SK-N-SH treated with all-trans-retinoic acid at 6 μM for 48 hours (cell line): Measurements from ENCODE around the gene MYOCD.

ENCODE experiments used
- ATAC-seq: fragments of 200-7000 bp; cut with Tn5 transposase; 3 replicates; pipeline ENCODE4 v1.9.1; 2020; ENCODE audit warnings: mild to moderate bottlenecking, moderate library complexity
- ARNTL ChIP-seq: fragments of 450-650 bp; formaldehyde crosslinking; IDR thresholded peaks from 2 replicates; pipeline ENCODE4 v1.5.0; 2020; ENCODE audit warnings: low read depth, mild to moderate bottlenecking, moderate library complexity, borderline replicate concordance
- BACH2 ChIP-seq: fragments of 250-450 bp; sonication (Bioruptor Pico); IDR thresholded peaks from 2 replicates; pipeline ENCODE4 v1.9.0; 2021; ENCODE audit warnings: mild to moderate bottlenecking, borderline replicate concordance
- CREB5 ChIP-seq: fragments of 250-450 bp; sonication (Bioruptor Pico); IDR thresholded peaks from 2 replicates; pipeline ENCODE4 v1.5.1; 2020; ENCODE audit warnings: low read depth, mild to moderate bottlenecking, moderate library complexity
- CSDC2 ChIP-seq: fragments of 250-450 bp; sonication (Bioruptor Pico); IDR thresholded peaks from 2 replicates; pipeline ENCODE4 v1.5.0; 2020; ENCODE audit warnings: mild to moderate bottlenecking, moderate library complexity
- ESRRG ChIP-seq: fragments of 250-450 bp; sonication (Bioruptor Pico); IDR thresholded peaks from 2 replicates; pipeline ENCODE4 v1.6.1; 2021; ENCODE audit warnings: mild to moderate bottlenecking
- GLIS3 ChIP-seq: fragments of 250-450 bp; sonication (Bioruptor Pico); IDR thresholded peaks from 2 replicates; pipeline ENCODE4 v1.5.0; 2020; ENCODE audit warnings: mild to moderate bottlenecking, moderate library complexity
- ISL1 ChIP-seq: fragments of 250-450 bp; sonication (Bioruptor Pico); IDR thresholded peaks from 2 replicates; pipeline ENCODE4 v2.1.2; 2022; ENCODE audit warnings: mild to moderate bottlenecking, moderate library complexity
- OSR1 ChIP-seq: fragments of 250-450 bp; sonication (Bioruptor Pico); IDR thresholded peaks from 2 replicates; pipeline ENCODE4 v1.8.0; 2022; ENCODE audit warnings: moderate library complexity, mild to moderate bottlenecking, inconsistent platforms
- POU6F1 ChIP-seq: fragments of 250-450 bp; sonication (Bioruptor Pico); IDR thresholded peaks from 2 replicates; pipeline ENCODE4 v1.8.0; 2021; ENCODE audit warnings: low read depth, mild to moderate bottlenecking, moderate library complexity, borderline replicate concordance
- PPARA ChIP-seq: fragments of 250-450 bp; sonication (Bioruptor Pico); IDR thresholded peaks from 2 replicates; pipeline ENCODE4 v1.5.0; 2020; ENCODE audit warnings: mild to moderate bottlenecking, borderline replicate concordance
- RARB ChIP-seq: fragments of 250-450 bp; sonication (Bioruptor Pico); IDR thresholded peaks from 2 replicates; pipeline ENCODE4 v1.8.0; 2021; ENCODE audit warnings: mild to moderate bottlenecking, moderate library complexity
- SNAI2 ChIP-seq: fragments of 250-450 bp; sonication (Bioruptor Pico); IDR thresholded peaks from 2 replicates; pipeline ENCODE4 v1.5.0; 2020; ENCODE audit warnings: mild to moderate bottlenecking, moderate library complexity
- TCF4 ChIP-seq: fragments of 250-450 bp; sonication (Bioruptor Pico); IDR thresholded peaks from 2 replicates; pipeline ENCODE4 v1.8.0; 2021; ENCODE audit warnings: mild to moderate bottlenecking, moderate library complexity, borderline replicate concordance
- ZC3H10 ChIP-seq: fragments of 250-450 bp; sonication (Bioruptor Pico); IDR thresholded peaks from 2 replicates; pipeline ENCODE4 v1.5.1; 2021; ENCODE audit warnings: mild to moderate bottlenecking, moderate library complexity
- ZFP3 ChIP-seq: fragments of 250-450 bp; sonication (Bioruptor Pico); IDR thresholded peaks from 2 replicates; pipeline ENCODE4 v1.5.0; 2020; ENCODE audit warnings: mild to moderate bottlenecking, moderate library complexity
- ZFP30 ChIP-seq: fragments of 450-650 bp; formaldehyde crosslinking; IDR thresholded peaks from 2 replicates; pipeline ENCODE4 v1.5.0; 2022; ENCODE audit warnings: mild to moderate bottlenecking, moderate library complexity
- ZNF565 ChIP-seq: fragments of 450-650 bp; formaldehyde crosslinking; conservative IDR thresholded peaks from 2 replicates; pipeline ENCODE4 v1.5.0; 2020; ENCODE audit warnings: low read depth, mild to moderate bottlenecking, moderate library complexity
- ZNF70 ChIP-seq: fragments of 450-650 bp; formaldehyde crosslinking; IDR thresholded peaks from 2 replicates; pipeline ENCODE4 v1.5.0; 2020; ENCODE audit warnings: mild to moderate bottlenecking, moderate library complexity
- ZNF8 ChIP-seq: fragments of 450-650 bp; formaldehyde crosslinking; IDR thresholded peaks from 2 replicates; pipeline ENCODE4 v1.5.0; 2020; ENCODE audit warnings: mild to moderate bottlenecking, moderate library complexity
- TF ChIP-seq, protein P1 (sequence below): fragments of 250-450 bp; sonication (Bioruptor Pico); IDR thresholded peaks from 2 replicates; pipeline ENCODE4 v1.8.0; 2020; ENCODE audit warnings: mild to moderate bottlenecking, moderate library complexity, borderline replicate concordance
- TF ChIP-seq, protein P2 (sequence below): fragments of 250-450 bp; sonication (Bioruptor Pico); IDR thresholded peaks from 2 replicates; pipeline ENCODE4 v1.5.0; 2020; ENCODE audit warnings: mild to moderate bottlenecking, moderate library complexity
- TF ChIP-seq, protein P3 (sequence below): fragments of 250-450 bp; sonication (Bioruptor Pico); IDR thresholded peaks from 2 replicates; pipeline ENCODE4 v1.5.1; 2021; ENCODE audit warnings: mild to moderate bottlenecking, moderate library complexity

MYOCD gene

DNA sequence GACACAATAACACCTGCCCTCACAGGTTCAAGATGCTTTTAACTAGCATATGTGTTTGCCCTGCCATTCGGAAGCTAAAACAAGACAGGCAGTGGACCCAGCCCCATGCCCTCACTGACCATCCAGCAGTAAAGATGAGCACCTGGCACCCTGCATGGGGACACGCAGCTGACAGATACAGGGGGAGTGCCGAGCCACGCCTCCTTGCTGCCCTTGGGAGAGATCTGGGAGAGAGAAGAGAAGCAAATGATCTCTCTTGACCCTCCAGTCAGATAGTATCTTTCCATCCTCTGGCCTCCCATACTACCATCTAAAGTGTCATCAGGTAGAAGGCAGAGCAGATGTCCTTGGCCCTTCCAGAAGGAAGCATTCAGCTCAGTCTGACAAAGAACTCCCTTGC is 40.6 kb upstream of the MYOCD start:
- no peak for TF ChIP-seq ZNF565 (CRISPR knock-in tag)
- TF ChIP-seq ESRRG (CRISPR knock-in tag): no peak
- TF ChIP-seq ZNF8: no peak
- TF ChIP-seq RARB (CRISPR knock-in tag): no peak
- TF ChIP-seq, protein P1, sequence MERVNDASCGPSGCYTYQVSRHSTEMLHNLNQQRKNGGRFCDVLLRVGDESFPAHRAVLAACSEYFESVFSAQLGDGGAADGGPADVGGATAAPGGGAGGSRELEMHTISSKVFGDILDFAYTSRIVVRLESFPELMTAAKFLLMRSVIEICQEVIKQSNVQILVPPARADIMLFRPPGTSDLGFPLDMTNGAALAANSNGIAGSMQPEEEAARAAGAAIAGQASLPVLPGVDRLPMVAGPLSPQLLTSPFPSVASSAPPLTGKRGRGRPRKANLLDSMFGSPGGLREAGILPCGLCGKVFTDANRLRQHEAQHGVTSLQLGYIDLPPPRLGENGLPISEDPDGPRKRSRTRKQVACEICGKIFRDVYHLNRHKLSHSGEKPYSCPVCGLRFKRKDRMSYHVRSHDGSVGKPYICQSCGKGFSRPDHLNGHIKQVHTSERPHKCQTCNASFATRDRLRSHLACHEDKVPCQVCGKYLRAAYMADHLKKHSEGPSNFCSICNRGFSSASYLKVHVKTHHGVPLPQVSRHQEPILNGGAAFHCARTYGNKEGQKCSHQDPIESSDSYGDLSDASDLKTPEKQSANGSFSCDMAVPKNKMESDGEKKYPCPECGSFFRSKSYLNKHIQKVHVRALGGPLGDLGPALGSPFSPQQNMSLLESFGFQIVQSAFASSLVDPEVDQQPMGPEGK (CRISPR knock-in tag): no peak
- TF ChIP-seq ISL1 (CRISPR knock-in tag): no peak
- TF ChIP-seq SNAI2 (CRISPR knock-in tag): no peak
- no peak for TF ChIP-seq GLIS3
- TF ChIP-seq ZFP3 (CRISPR knock-in tag): no peak
- no peak for TF ChIP-seq BACH2 (CRISPR knock-in tag)
- no peak for TF ChIP-seq ZFP30 (CRISPR knock-in tag)
- no peak for TF ChIP-seq CSDC2
- TF ChIP-seq ZNF70 (CRISPR knock-in tag): no peak
- no peak for TF ChIP-seq CREB5 (CRISPR knock-in tag)
- TF ChIP-seq, protein P2, sequence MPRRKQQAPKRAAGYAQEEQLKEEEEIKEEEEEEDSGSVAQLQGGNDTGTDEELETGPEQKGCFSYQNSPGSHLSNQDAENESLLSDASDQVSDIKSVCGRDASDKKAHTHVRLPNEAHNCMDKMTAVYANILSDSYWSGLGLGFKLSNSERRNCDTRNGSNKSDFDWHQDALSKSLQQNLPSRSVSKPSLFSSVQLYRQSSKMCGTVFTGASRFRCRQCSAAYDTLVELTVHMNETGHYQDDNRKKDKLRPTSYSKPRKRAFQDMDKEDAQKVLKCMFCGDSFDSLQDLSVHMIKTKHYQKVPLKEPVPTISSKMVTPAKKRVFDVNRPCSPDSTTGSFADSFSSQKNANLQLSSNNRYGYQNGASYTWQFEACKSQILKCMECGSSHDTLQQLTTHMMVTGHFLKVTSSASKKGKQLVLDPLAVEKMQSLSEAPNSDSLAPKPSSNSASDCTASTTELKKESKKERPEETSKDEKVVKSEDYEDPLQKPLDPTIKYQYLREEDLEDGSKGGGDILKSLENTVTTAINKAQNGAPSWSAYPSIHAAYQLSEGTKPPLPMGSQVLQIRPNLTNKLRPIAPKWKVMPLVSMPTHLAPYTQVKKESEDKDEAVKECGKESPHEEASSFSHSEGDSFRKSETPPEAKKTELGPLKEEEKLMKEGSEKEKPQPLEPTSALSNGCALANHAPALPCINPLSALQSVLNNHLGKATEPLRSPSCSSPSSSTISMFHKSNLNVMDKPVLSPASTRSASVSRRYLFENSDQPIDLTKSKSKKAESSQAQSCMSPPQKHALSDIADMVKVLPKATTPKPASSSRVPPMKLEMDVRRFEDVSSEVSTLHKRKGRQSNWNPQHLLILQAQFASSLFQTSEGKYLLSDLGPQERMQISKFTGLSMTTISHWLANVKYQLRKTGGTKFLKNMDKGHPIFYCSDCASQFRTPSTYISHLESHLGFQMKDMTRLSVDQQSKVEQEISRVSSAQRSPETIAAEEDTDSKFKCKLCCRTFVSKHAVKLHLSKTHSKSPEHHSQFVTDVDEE: no peak
- TF ChIP-seq OSR1: no peak
- no peak for TF ChIP-seq PPARA (CRISPR knock-in tag)
- TF ChIP-seq ZC3H10 (CRISPR knock-in tag): no peak
- TF ChIP-seq, protein P3, sequence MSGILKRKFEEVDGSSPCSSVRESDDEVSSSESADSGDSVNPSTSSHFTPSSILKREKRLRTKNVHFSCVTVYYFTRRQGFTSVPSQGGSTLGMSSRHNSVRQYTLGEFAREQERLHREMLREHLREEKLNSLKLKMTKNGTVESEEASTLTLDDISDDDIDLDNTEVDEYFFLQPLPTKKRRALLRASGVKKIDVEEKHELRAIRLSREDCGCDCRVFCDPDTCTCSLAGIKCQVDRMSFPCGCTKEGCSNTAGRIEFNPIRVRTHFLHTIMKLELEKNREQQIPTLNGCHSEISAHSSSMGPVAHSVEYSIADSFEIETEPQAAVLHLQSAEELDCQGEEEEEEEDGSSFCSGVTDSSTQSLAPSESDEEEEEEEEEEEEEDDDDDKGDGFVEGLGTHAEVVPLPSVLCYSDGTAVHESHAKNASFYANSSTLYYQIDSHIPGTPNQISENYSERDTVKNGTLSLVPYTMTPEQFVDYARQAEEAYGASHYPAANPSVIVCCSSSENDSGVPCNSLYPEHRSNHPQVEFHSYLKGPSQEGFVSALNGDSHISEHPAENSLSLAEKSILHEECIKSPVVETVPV (CRISPR knock-in tag): no peak
- no peak for TF ChIP-seq ARNTL (CRISPR knock-in tag)
- no peak for ATAC-seq

DNA sequence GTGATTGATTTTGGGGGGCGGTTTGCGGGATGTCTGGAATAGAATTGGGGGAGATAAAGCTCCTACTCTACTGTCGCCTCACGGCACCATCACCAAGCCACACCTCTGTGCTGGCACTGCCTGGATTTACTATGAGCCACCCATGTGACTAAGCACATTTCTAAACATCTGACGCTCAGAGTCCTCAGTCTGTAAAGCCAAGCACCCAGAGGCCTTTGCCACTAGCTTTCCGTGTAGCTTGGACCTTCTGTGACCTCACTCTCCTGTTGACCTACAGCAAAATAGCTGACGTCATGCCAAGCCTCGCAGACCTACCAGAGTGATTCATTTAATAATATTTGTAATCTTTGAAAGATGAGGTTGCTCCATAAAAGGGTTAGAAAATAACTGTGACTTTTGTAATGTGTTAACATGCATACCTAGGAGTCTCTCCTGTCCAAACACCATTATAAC is 38.5 kb upstream of the MYOCD start:
- TF ChIP-seq BACH2 (CRISPR knock-in tag) (no peak), ESRRG (CRISPR knock-in tag) (no peak), OSR1 (no peak), ZFP3 (CRISPR knock-in tag) (no peak), POU6F1 (no peak), TCF4 (CRISPR knock-in tag) (no peak), ISL1 (CRISPR knock-in tag) (no peak), RARB (CRISPR knock-in tag) (no peak), ZNF8 (no peak), GLIS3 (no peak), ARNTL (CRISPR knock-in tag) (no peak), CSDC2 (no peak), ZFP30 (CRISPR knock-in tag) (no peak)
- TF ChIP-seq, protein P2: no peak
- TF ChIP-seq, protein P3 (CRISPR knock-in tag): no peak
- no peak for ATAC-seq
